NB4 (cell line): ENCODE data around the gene UMAD1.

Experiments used
- CTCF ChIP-seq: IDR thresholded peaks from one replicate; pipeline ENCODE4 v1.5.1; 2012; ENCODE audit warnings: low read depth, low read length
- MAX ChIP-seq: IDR thresholded peaks from 2 replicates; pipeline ENCODE4 v1.6.1; 2011; ENCODE audit warnings: low read depth, low read length
- MYC ChIP-seq: IDR thresholded peaks from 2 replicates; pipeline ENCODE4 v1.6.1; 2011; ENCODE audit warnings: low read depth, low read length

GRCh38 chr7:7736671-7737070 is 96.1 kb downstream of the UMAD1 start:
- TF ChIP-seq MYC (no peak), CTCF (no peak), MAX (no peak)
